ENCODE results near the gene ELAVL3. TPM values are rescaled to one million over a fixed set of nuclear protein-coding genes. Genes with fewer than 3 reads are reported as not detected.
"Not testable (repeated sequence)": the region's sequence is repeated elsewhere in the genome, so short reads cannot be mapped to it uniquely, and the experiment has no call there.

ELAVL3 gene
- total RNA-seq, 1 donor from 2014 or later: not detected

DNA sequence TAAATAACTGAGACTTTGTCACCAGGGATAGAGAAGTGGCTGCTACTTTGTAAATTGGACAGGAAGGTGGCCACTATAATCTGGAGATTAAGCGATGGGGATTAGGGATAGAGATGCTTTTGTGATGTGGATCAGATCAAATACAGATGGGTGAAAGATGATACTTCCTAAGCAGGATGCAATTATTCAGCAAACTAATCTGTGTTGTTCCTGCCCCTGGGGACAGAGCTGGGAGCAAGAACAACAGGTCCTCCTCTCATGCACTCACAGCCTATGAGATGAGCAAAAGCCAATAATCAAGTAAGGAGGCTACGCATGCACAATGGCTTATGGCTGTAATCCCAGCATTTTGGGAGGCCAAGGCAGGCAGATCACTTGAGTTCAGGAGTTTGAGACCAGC lies 66.3 kb downstream of the ELAVL3 start:
- no peaks in the 10 kb centered on the region for H3K36me3 ChIP-seq
- DNase-seq (ENCODE audit: low spot score in 2 of 2): no peak
- no peaks in the 10 kb centered on the region for H3K27me3 ChIP-seq
- TF ChIP-seq, protein P1, sequence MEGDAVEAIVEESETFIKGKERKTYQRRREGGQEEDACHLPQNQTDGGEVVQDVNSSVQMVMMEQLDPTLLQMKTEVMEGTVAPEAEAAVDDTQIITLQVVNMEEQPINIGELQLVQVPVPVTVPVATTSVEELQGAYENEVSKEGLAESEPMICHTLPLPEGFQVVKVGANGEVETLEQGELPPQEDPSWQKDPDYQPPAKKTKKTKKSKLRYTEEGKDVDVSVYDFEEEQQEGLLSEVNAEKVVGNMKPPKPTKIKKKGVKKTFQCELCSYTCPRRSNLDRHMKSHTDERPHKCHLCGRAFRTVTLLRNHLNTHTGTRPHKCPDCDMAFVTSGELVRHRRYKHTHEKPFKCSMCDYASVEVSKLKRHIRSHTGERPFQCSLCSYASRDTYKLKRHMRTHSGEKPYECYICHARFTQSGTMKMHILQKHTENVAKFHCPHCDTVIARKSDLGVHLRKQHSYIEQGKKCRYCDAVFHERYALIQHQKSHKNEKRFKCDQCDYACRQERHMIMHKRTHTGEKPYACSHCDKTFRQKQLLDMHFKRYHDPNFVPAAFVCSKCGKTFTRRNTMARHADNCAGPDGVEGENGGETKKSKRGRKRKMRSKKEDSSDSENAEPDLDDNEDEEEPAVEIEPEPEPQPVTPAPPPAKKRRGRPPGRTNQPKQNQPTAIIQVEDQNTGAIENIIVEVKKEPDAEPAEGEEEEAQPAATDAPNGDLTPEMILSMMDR (IDR thresholded peaks at IDR 0.05): no peak
- intact Hi-C loops (cut with DNase I): no loop called here
- no peaks in the 10 kb centered on the region for H3K9me3 ChIP-seq
- H3K27ac ChIP-seq: no peak overlapping the region
- H3K4me3 ChIP-seq: no peak overlapping the region
- peaks cover 0 to 10% of the 10 kb centered on the region in 2 donors for H3K4me1 ChIP-seq

GRCh38 chr19:11410682-11411081 lies 70.2 kb downstream of the ELAVL3 start:
- Histone ChIP-seq H3K36me3 (no peaks in the 10 kb centered on the region), H3K27ac (no peak overlapping the region), H3K9me3 (no peaks in the 10 kb centered on the region), H3K4me3 (no peak overlapping the region), H3K27me3 (no peaks in the 10 kb centered on the region), H3K4me1 (no peaks in the 10 kb centered on the region)
- TF ChIP-seq, protein P1 (IDR thresholded peaks at IDR 0.05): no peak
- no peak for DNase-seq (ENCODE audit: low spot score in 2 of 2)
- intact Hi-C loops (cut with DNase I): no loop called here

GRCh38 chr19:11408591-11408990 lies 72.3 kb downstream of the ELAVL3 start:
- no peak overlapping the region for H3K4me3 ChIP-seq
- H3K9me3 ChIP-seq: no peaks in the 10 kb centered on the region
- no peaks in the 10 kb centered on the region for H3K27me3 ChIP-seq
- DNase-seq (ENCODE audit: low spot score in 2 of 2): no peak
- no peaks in the 10 kb centered on the region for H3K36me3 ChIP-seq
- TF ChIP-seq, protein P1 (IDR thresholded peaks at IDR 0.05): no peak
- intact Hi-C loops (cut with DNase I): no loop called here
- H3K4me1 ChIP-seq: no peaks in the 10 kb centered on the region
- no peak overlapping the region for H3K27ac ChIP-seq

DNA sequence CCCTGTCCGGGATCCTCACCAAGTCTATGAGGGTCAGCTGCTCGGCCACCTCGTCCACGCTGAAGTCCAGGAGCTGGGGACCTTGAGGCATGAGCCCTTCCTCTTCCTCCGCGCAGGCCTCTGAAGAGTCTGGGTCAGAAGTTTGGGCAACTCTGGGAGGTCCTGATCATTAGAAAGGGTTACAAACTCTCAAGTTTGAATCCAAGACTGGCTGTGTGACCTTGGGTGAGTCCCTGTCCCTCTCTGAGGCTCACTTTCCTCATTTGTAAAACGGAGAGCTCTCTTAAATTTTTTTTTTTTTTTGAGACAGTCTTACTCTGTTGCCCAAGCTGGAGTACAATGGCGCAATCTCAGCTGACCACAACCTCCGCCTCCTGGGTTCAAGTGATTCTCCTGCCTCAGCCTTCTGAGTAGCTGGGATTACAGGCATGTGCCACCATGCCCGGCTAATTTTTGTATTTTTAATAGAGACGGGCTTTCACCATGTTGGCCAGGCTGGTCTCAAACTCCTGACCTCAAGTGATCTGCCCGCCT lies 74.1 kb downstream of the ELAVL3 start:
- H3K36me3 ChIP-seq; H3K27me3 ChIP-seq; H3K27ac ChIP-seq; H3K4me1 ChIP-seq; H3K4me3 ChIP-seq; H3K9me3 ChIP-seq; DNase-seq (ENCODE audit: low spot score in 2 of 2); intact Hi-C loops (cut with DNase I): not testable (repeated sequence)

DNA sequence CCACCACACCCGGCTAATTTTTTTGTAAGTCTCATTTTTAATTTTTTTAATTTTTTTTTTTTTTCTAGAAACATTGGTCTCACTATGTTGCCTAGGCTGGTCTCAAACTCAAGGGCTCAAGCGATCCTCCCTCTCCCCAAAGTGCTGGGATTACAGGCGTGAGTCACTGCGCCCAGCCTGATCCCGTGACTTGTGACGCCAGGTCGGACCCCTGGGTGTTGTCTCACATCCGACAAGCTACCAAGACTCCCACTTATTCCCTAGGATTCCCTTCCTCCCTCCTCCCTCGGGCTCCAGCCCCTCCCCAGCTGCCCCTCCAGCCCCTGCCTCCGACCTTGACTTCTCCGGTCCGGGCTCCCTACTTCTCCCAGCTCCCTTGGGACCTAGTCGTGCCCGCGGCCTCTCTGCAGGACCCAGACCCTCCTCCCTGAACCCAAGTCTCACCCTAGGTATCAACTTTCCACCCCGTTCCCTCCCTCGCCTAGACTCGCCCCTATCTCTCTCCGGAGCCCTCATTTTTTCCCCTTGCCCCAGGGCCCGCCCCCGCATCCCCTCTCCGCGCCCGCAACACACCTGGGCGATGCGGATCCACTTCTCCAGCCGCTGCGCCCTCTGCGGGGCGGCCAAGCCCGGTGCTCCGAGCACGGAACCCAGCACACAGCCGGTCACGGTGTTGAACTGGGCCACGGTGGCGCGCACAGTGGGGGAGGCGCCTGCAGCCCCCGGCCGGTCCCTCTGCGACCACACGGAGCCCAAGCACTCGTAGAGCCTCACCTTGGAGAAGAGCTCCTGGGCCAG lies 74.8 kb downstream of the ELAVL3 start:
- intact Hi-C loops (cut with DNase I): no loop called here
- DNase-seq (ENCODE audit: low spot score in 2 of 2): no peak
- TF ChIP-seq, protein P1 (IDR thresholded peaks at IDR 0.05): peak in 1 of 3 experiments; percentile 21
- Histone ChIP-seq H3K27ac (no peak overlapping the region), H3K4me3 (no peak overlapping the region), H3K27me3 (no peaks in the 10 kb centered on the region), H3K9me3 (no peaks in the 10 kb centered on the region), H3K36me3 (peaks cover 0 to 5% of the 10 kb centered on the region in 2 donors), H3K4me1 (no peaks in the 10 kb centered on the region)

DNA sequence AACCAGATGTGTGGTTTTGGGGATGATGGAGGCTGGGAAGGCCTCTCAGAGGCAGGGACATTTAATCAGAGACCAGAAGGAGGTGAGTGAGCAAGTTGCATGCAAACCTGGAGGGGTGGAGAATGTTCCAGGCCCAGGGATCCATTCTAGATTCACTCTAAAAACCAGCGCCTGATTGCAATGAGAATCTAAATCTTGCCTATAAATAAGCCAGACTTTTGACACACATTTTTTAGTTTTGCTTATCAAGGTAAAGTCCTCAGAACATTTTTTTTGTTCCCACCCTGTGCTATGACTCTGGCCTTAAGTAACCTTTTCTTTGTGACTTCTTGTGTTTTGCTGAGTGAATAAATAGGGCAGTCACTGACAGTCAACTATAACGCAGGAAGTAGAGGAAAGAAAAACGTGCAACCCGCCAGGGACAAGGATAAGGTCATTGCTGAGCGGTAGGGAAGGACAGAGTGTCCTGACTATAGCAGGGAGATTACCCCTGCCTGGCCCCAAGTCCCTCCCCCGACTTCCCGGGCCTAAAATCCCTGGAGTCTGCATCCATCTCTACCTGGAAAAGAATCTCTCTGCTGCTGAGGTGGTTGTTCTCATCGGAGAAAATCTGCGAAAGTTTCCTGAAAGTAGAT lies 76.1 kb downstream of the ELAVL3 start:
- Histone ChIP-seq H3K4me1 (no peaks in the 10 kb centered on the region), H3K36me3 (peaks cover 1 to 6% of the 10 kb centered on the region in 2 donors), H3K27ac (no peak overlapping the region), H3K27me3 (no peaks in the 10 kb centered on the region), H3K4me3 (no peak overlapping the region), H3K9me3 (no peaks in the 10 kb centered on the region)
- intact Hi-C loops (cut with DNase I): no loop called here
- TF ChIP-seq, protein P1 (IDR thresholded peaks at IDR 0.05): no peak
- no peak for DNase-seq (ENCODE audit: low spot score in 2 of 2)

Measured in ascending aorta (tissue), 2 donors.